ENCODE results near the gene CYP21A2.
"Not testable (repeated sequence)": the region's sequence is repeated elsewhere in the genome, so short reads cannot be mapped to it uniquely, and the experiment has no call there.

The CYP21A2 gene

GRCh38 chr6:32037136-32037535 is 1.1 kb upstream of the CYP21A2 start:
- H3K27me3 ChIP-seq (replicated peaks; ENCODE audit: control insufficient read depth, insufficient read depth, low read length); H3K4me3 ChIP-seq (ENCODE audit: low read length); DNase-seq (ENCODE audit: low read depth); H3K9me3 ChIP-seq (ENCODE audit: control insufficient read depth, low read length); H3K9ac ChIP-seq (ENCODE audit: low read length); H3K36me3 ChIP-seq (ENCODE audit: control insufficient read depth, insufficient read depth, low read length, severe bottlenecking); H3K4me1 ChIP-seq (ENCODE audit: control insufficient read depth, insufficient read depth, low read length): not testable (repeated sequence)

GRCh38 chr6:32038878-32039277 is 663 bp downstream of the CYP21A2 start:
- H3K27me3 ChIP-seq (replicated peaks; ENCODE audit: control insufficient read depth, insufficient read depth, low read length); H3K9ac ChIP-seq (ENCODE audit: low read length); H3K4me3 ChIP-seq (ENCODE audit: low read length); H3K4me1 ChIP-seq (ENCODE audit: control insufficient read depth, insufficient read depth, low read length); H3K36me3 ChIP-seq (ENCODE audit: control insufficient read depth, insufficient read depth, low read length, severe bottlenecking); DNase-seq (ENCODE audit: low read depth); H3K9me3 ChIP-seq (ENCODE audit: control insufficient read depth, low read length): not testable (repeated sequence)

- not testable (repeated sequence) for H3K27me3 ChIP-seq (replicated peaks; ENCODE audit: control insufficient read depth, insufficient read depth, low read length); H3K9me3 ChIP-seq (ENCODE audit: control insufficient read depth, low read length); H3K9ac ChIP-seq (ENCODE audit: low read length); H3K4me3 ChIP-seq (ENCODE audit: low read length); DNase-seq (ENCODE audit: low read depth); H3K36me3 ChIP-seq (ENCODE audit: control insufficient read depth, insufficient read depth, low read length, severe bottlenecking); H3K4me1 ChIP-seq (ENCODE audit: control insufficient read depth, insufficient read depth, low read length)
Observed at GRCh38 chr6:32039321-32040274, 1.4 kb downstream of the CYP21A2 start.

GRCh38 chr6:32040299-32041049 is 2.3 kb downstream of the CYP21A2 start:
- H3K4me3 ChIP-seq (ENCODE audit: low read length); H3K27me3 ChIP-seq (replicated peaks; ENCODE audit: control insufficient read depth, insufficient read depth, low read length); H3K9me3 ChIP-seq (ENCODE audit: control insufficient read depth, low read length); H3K36me3 ChIP-seq (ENCODE audit: control insufficient read depth, insufficient read depth, low read length, severe bottlenecking); H3K9ac ChIP-seq (ENCODE audit: low read length); H3K4me1 ChIP-seq (ENCODE audit: control insufficient read depth, insufficient read depth, low read length); DNase-seq (ENCODE audit: low read depth): not testable (repeated sequence)

GRCh38 chr6:32041050-32041321 is 2.8 kb downstream of the CYP21A2 start:
- not testable (repeated sequence) for H3K4me1 ChIP-seq (ENCODE audit: control insufficient read depth, insufficient read depth, low read length); H3K9me3 ChIP-seq (ENCODE audit: control insufficient read depth, low read length); H3K36me3 ChIP-seq (ENCODE audit: control insufficient read depth, insufficient read depth, low read length, severe bottlenecking); DNase-seq (ENCODE audit: low read depth); H3K27me3 ChIP-seq (replicated peaks; ENCODE audit: control insufficient read depth, insufficient read depth, low read length); H3K9ac ChIP-seq (ENCODE audit: low read length); H3K4me3 ChIP-seq (ENCODE audit: low read length)

GRCh38 chr6:32041385-32041784 is 3.2 kb downstream of the CYP21A2 start:
- not testable (repeated sequence) for H3K36me3 ChIP-seq (ENCODE audit: control insufficient read depth, insufficient read depth, low read length, severe bottlenecking); DNase-seq (ENCODE audit: low read depth)

GRCh38 chr6:32042276-32042675 is 4.1 kb downstream of the CYP21A2 start:
- not testable (repeated sequence) for H3K9ac ChIP-seq (ENCODE audit: low read length); DNase-seq (ENCODE audit: low read depth); H3K36me3 ChIP-seq (ENCODE audit: control insufficient read depth, insufficient read depth, low read length, severe bottlenecking); H3K9me3 ChIP-seq (ENCODE audit: control insufficient read depth, low read length); H3K4me3 ChIP-seq (ENCODE audit: low read length); H3K27me3 ChIP-seq (replicated peaks; ENCODE audit: control insufficient read depth, insufficient read depth, low read length)
- H3K4me1 ChIP-seq (ENCODE audit: control insufficient read depth, insufficient read depth, low read length) = peaks cover 13% of the 10 kb centered on the region

More at GRCh38 chr6:32041385-32041784, 3.2 kb downstream of the CYP21A2 start:
- not testable (repeated sequence) for H3K4me3 ChIP-seq (ENCODE audit: low read length); H3K9me3 ChIP-seq (ENCODE audit: control insufficient read depth, low read length); H3K9ac ChIP-seq (ENCODE audit: low read length); H3K4me1 ChIP-seq (ENCODE audit: control insufficient read depth, insufficient read depth, low read length); H3K27me3 ChIP-seq (replicated peaks; ENCODE audit: control insufficient read depth, insufficient read depth, low read length)

GRCh38 chr6:32043589-32044380 is 5.6 kb downstream of the CYP21A2 start:
- H3K9ac ChIP-seq (ENCODE audit: low read length); H3K4me3 ChIP-seq (ENCODE audit: low read length); H3K9me3 ChIP-seq (ENCODE audit: control insufficient read depth, low read length); H3K27me3 ChIP-seq (replicated peaks; ENCODE audit: control insufficient read depth, insufficient read depth, low read length); H3K36me3 ChIP-seq (ENCODE audit: control insufficient read depth, insufficient read depth, low read length, severe bottlenecking); DNase-seq (ENCODE audit: low read depth): not testable (repeated sequence)
- H3K4me1 ChIP-seq (ENCODE audit: control insufficient read depth, insufficient read depth, low read length) = peaks cover 22% of the 10 kb centered on the region

- DNase-seq (ENCODE audit: low read depth); H3K4me3 ChIP-seq (ENCODE audit: low read length); H3K36me3 ChIP-seq (ENCODE audit: control insufficient read depth, insufficient read depth, low read length, severe bottlenecking); H3K9ac ChIP-seq (ENCODE audit: low read length); H3K9me3 ChIP-seq (ENCODE audit: control insufficient read depth, low read length); H3K27me3 ChIP-seq (replicated peaks; ENCODE audit: control insufficient read depth, insufficient read depth, low read length): not testable (repeated sequence)
- H3K4me1 ChIP-seq (ENCODE audit: control insufficient read depth, insufficient read depth, low read length) = peaks cover 22% of the 10 kb centered on the region
Observed at GRCh38 chr6:32044916-32045315, 6.7 kb downstream of the CYP21A2 start.

- Histone ChIP-seq H3K27me3 (replicated peaks; ENCODE audit: control insufficient read depth, insufficient read depth, low read length) (no peaks in the 10 kb centered on the region), H3K9ac (ENCODE audit: low read length) (peak overlapping the region; percentile 78), H3K4me3 (ENCODE audit: low read length) (peak overlapping the region; percentile 40), H3K9me3 (ENCODE audit: control insufficient read depth, low read length) (no peaks in the 10 kb centered on the region), H3K4me1 (ENCODE audit: control insufficient read depth, insufficient read depth, low read length) (peaks cover 22% of the 10 kb centered on the region), H3K36me3 (ENCODE audit: control insufficient read depth, insufficient read depth, low read length, severe bottlenecking) (no peaks in the 10 kb centered on the region)
- no peak for DNase-seq (ENCODE audit: low read depth)
Observed at GRCh38 chr6:32045811-32046449, 7.7 kb downstream of the CYP21A2 start.
